Medulla oblongata (tissue), 1 donor: Measurements from ENCODE around the gene PTPRM.
A peak's percentile ranks its signal among the peaks of the same experiment; 100 is the strongest.

Experiments used
- DNase-seq: peaks from one replicate; pipeline ENCODE4 v3.0.0-alpha.2; 2015; ENCODE audit errors: extremely low spot score

The PTPRM gene

GRCh38 chr18:7754725-7755181 is 187.6 kb downstream of the PTPRM start:
- DNase-seq = no peak

- DNase-seq = no peak
Measured at GRCh38 chr18:7755753-7756475, 188.8 kb downstream of the PTPRM start.

- DNase-seq = no peak
Measured at GRCh38 chr18:7757175-7757574, 190.1 kb downstream of the PTPRM start.

- no peak for DNase-seq
Measured at GRCh38 chr18:7758764-7759163, 191.6 kb downstream of the PTPRM start.

GRCh38 chr18:7760967-7761948 is 194.1 kb downstream of the PTPRM start:
- DNase-seq = no peak

- no peak for DNase-seq
Measured at GRCh38 chr18:7764405-7764804, 197.3 kb downstream of the PTPRM start.

- DNase-seq = no peak
Measured at GRCh38 chr18:7766346-7766745, 199.2 kb downstream of the PTPRM start.

- DNase-seq = no peak
Measured at GRCh38 chr18:7766817-7767216, 199.7 kb downstream of the PTPRM start.

- DNase-seq = no peak
Measured at GRCh38 chr18:7770908-7771307, 203.8 kb downstream of the PTPRM start.

GRCh38 chr18:7772510-7772888 is 205.4 kb downstream of the PTPRM start:
- no peak for DNase-seq

- DNase-seq = no peak
Measured at GRCh38 chr18:7772951-7773350, 205.8 kb downstream of the PTPRM start.

GRCh38 chr18:7775128-7775527 is 208.0 kb downstream of the PTPRM start:
- DNase-seq = no peak

GRCh38 chr18:7775843-7776242 is 208.7 kb downstream of the PTPRM start:
- DNase-seq = no peak

- DNase-seq = no peak
Measured at GRCh38 chr18:7778181-7778580, 211.1 kb downstream of the PTPRM start.

GRCh38 chr18:7779211-7779610 is 212.1 kb downstream of the PTPRM start:
- no peak for DNase-seq

- no peak for DNase-seq
Measured at GRCh38 chr18:7784171-7784570, 217.1 kb downstream of the PTPRM start.

- no peak for DNase-seq
Measured at GRCh38 chr18:7786569-7786968, 219.5 kb downstream of the PTPRM start.

GRCh38 chr18:7787339-7787738 is 220.2 kb downstream of the PTPRM start:
- DNase-seq = no peak

- peak; percentile 55 for DNase-seq
Measured at GRCh38 chr18:7789856-7790552, 222.9 kb downstream of the PTPRM start.

- no peak for DNase-seq
Measured at GRCh38 chr18:7793100-7793499, 226.0 kb downstream of the PTPRM start.

- no peak for DNase-seq
Measured at GRCh38 chr18:7803956-7804469, 236.9 kb downstream of the PTPRM start.

- DNase-seq = no peak
Measured at GRCh38 chr18:7805096-7805495, 238.0 kb downstream of the PTPRM start.
